NCI-H2227 (cell line): ENCODE data around the gene RESP18.
A peak's percentile ranks its signal among the peaks of the same experiment; 100 is the strongest.

ENCODE experiments used
- DNase-seq: peaks from one replicate; lab custom pipeline; 2025; ENCODE audit not compliant: unreplicated experiment; lab: John Stamatoyannopoulos, UW

RESP18 gene

DNA sequence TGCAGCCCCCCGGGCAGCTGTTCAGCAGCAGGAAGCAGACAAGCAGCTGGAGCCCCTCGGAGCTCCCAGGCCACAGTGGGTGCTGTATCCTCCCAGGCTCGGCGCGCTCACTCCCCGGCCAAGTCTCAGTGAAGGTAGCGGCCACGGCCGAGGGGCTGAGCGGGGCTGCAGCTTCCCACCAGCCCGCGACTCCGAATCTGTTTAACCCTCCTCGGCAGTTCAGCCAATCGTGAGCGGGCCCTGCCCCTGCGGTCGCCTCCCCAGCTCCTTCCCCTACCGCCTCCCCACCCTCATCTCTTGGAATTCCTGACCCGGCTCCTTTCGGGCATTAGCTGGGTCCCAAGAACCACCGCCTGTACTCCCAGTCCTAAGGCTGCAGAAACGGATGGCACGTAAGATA is at the start of gene RESP18:
Gene RESP18 (minus strand): TSS at position 203 of the 400 bp plus-strand sequence.
- DNase-seq = no peak

DNA sequence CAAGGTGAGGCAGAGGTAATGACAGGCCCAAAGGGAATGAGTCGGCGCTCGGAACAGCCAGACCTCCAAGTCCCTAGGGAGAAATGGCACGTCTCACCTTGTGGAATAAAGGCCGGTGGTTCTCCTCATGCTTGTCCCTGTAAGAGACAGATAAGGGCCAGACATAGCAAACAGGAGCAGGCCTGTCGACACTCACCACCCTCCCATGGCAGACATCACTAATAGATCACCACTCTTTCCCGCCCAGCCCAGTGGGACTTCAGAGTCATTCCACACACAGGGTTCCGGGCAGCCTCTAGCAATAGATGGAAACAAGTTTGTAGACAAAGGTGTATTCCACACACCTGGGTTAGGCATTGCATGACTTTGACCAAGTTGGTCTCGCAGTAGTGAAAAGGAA is 48.9 kb upstream of the RESP18 start:
- DNase-seq = no peak

DNA sequence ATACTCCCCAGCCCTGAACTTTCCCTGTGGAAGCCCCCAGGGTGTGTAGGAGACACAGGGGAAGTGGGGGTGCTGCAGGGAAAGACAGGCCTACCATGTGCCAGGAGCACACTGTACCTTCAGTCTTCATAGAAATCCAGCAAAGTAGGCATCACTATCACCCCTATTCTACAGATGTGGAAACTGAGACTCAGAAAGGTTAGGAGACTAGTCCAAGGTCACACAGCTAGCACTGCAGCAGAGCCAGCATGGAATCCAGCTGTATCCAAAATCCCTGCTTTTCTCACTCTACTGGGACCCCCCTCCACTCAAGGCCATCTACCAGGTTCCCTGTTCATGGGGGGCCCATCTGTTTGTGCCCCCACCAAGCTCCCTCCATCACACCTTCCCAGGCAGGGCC is 48.4 kb upstream of the RESP18 start:
- DNase-seq = no peak

DNA sequence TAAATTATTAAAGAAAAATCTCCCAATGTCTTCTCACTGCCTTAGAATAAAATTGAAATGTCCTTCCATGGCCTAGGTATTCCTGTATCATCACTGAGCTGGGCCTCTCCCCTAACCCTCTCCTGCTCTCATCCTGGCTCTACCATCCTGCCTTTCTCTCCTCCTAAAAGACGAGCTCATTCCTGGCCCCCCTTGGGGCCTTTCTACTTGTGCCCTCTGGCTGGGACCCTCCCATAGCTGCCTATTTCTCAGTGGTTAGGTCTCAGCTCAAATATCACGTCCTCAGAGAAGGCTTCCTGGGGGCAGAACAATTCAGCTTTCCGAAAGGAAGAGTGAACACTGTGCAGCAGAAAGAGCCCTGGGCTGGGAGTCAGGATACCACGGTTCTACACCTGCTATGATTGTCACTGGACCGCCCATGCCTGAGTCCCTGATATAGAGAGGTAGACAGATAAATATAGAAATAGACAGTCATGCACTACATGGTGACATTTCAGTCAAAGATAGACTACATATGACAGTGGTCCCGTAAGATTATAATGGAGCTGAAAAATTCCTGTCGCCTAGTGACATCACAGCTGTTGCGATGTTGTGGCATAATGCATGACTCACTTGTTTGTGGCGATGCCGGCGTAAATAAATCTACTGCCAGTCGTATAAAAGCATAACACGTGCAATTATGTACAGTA is 45.8 kb upstream of the RESP18 start:
- DNase-seq = no peak

DNA sequence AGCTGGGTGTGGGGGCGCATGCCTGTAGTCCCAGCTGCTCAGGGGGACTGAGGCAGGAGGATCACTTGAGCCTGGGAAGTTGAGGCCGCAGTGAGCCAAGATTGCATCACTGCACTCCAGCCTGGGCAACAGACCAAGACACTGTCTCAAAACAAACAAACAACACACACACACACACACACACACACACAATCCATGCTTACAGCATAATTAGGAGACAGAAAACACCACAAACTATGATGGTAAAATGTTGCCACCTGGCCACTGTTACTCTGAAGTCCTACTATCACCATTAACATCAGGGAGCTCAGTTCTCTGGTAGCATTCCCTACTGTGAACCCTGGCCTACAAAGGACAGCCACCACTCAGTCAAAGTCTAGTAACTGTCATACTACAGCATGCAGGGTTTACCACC is 36.9 kb upstream of the RESP18 start:
- DNase-seq = no peak

DNA sequence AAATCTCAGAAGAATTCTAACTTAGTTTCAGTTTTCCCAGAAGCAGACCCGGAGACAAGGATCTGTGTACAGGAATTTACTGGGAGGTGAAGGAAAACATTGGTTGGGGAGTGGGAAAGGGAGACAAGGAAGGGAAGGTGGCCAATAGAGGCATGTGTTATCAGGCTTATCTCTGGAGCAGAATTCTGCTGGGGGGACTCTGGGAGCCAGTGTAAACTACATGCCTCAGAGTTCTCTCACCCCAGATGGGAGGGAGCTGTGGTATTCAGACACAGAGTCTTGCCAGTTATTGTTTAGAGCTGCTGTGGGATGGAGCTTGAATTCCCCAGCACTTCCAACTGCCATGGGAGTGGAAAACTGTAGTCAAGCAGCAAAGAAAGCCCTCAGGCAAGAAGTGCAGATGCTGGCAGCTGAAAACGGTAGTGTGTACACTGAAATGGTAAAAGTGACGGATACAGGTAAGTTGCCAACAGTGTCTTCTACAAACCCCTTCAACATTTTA is 36.2 kb upstream of the RESP18 start:
- DNase-seq = no peak

DNA sequence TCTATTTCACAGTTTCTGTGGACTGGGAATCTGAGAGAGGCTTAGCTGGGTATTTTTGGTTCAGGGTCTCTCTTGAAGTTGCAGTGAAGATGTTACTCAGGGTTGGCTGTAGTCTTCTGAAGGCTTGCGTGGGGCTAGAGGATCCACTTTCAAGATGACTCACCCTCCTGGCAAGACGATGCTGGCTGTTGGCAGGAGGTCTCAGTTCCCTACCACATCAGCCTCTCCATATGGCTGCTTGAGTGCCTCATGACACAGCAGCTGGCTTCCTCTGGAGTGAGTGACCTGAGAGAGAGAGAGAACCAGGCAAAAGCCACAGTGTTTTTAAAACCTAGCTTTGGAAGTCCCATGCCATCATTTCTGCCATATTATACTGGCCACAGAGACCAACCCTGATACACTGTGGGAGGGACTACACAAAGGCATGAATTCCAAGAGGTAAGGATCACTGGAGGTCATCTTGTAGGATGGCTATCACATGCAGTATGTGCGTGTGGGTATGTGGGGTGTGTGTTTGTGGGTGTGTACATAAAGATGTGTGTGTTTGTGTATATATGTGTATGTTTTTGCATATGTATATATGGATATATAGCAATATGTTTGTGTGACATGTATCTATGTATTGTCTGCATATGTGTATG is 30.1 kb upstream of the RESP18 start:
- no peak for DNase-seq

DNA sequence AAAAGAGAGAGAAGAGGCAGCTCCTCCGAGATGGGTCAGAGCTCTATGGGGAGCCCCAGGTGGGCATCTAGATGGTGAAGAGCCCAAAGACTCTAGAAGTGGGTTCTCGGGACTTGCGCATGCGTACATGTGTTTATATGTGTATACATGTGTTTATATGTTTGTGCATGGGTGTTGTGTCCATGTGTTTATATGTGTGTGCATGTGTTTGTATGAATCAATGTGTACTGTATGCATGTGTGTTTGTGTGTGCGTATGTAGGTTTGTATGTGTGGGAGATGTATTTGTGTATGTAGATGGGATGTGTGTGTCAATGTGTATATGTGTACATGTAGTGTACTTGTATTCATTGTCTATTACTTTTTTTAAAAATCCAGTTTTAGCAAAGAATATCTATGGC is 29.5 kb upstream of the RESP18 start:
- DNase-seq = no peak

DNA sequence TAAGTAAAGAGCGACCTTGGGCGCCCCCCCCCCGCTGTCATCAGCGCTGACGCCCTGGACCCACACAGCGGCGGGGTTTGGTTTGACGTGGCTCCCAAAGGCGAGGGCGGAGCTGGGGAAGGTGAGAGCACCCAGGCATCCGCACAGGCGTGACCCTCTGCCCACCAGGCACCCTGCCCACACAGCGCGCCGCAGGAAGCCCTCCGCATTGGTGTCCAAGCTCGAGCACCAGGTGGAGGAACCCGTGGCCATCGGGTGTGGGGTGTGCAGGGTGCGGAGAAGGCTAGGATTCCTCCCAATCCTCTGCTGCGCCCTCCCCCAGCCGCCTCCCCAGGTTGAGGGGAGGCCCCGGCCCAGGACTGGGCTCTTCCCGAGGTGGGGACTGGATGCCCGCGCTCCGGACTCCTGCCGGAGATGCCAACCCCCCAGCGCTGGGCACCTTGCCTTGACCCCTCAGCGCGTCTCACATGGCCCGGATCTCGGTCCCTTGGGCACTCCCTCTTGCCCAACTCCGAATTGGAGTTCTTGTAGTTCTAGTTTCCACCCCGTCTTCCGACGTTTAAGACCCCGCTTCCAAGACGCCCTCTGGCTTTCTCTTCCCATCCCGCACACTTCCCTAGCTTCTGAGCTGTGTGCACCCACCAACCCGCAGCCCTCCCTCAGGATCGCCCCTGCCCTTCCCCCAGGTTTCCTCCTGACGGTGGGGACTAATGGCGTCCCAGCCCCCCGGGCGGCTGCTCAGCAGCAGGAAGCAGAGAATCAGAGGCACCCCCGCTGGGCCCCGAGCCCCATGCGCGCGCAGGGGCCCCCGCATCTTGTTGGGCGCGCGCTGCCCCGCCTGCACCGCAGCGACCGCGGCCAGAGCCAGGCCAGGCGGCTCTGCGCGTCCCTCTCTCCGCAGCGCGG is 25.9 kb upstream of the RESP18 start:
- DNase-seq = peak; percentile 19

DNA sequence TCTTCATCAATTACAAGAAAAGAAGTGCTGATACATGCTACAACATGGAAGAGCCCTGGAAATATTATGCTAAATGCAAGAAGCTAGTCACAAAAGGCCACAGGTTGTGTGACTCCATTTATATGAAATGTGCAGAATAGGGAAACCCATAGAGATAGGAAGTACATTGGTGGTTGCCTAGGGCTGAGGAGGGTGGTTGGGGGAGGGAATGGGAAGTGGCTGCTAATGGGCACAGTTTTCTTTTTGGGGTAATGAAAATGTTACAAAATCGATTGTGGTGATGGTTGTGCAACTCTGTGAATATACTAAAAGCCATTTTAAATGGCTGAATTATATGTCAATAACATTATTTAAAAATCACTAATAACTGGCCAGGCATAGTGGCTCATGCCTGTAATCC is 24.3 kb upstream of the RESP18 start:
- no peak for DNase-seq

DNA sequence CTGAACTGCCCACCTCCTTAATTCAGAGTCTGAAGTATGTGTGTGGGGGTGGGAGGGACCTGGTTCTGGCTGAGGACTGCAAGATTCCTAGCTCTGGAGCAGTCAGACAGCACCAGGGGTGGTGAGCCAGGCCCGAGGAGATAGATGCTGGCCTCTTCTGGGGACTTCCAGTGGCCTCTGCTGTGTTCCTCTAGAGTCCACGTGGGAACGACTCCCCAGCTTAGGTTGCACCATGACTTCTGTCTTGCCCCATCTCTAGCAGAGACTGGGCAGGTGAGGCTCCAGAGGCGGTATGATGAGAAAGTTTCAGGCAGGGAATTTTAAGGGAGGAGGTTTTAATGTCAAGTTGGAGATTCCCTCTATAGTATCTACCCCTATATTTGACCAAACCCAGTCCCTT is 22.0 kb upstream of the RESP18 start:
- DNase-seq = no peak

DNA sequence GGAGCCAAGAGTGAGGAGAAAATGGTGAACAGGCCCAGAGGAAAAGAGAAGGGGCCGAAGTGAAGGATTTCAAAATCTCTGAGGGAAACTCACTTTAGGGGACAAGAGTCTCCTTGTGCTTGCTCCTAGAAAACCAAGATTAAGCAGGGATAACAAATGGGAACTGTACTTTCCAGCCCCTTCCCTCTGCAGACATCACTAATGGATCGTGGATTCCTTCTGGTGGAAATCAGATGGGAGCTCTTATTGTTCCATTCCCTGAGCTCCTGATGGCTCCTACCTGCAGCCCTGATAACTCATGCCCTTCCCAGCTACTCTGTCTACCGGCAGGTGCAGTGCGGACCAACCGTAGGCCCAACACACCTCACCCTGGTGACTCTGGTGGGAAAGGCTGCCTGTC is 20.6 kb upstream of the RESP18 start:
- DNase-seq = no peak

DNA sequence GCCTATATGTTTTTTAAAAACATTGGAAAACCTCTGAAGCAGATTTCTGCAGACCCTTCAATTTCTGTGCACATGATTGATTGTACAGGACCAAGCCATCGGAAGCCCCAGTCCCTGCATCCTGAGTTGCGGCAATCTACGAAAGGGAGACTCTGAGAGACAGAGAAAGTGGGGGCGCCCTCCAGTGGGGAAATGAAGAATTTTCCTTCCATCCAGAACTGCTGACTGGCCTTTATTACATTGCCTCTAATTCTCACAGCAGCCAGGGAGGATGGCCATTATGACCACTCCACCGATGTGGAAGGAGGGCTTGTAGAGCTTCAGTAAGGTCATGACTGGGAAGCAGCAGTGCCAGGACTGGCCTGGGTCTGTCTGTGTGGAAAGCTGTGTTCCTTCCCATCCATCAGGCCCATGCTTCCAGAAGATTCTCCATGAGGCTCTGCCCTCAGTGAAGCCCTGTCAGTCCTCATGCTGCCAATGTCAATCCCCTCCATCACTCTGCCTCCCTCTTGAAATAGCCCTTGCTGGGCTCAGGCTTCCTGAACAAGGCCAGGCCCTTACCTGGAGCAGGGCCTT is 20.0 kb upstream of the RESP18 start:
- peak; percentile 87 for DNase-seq

DNA sequence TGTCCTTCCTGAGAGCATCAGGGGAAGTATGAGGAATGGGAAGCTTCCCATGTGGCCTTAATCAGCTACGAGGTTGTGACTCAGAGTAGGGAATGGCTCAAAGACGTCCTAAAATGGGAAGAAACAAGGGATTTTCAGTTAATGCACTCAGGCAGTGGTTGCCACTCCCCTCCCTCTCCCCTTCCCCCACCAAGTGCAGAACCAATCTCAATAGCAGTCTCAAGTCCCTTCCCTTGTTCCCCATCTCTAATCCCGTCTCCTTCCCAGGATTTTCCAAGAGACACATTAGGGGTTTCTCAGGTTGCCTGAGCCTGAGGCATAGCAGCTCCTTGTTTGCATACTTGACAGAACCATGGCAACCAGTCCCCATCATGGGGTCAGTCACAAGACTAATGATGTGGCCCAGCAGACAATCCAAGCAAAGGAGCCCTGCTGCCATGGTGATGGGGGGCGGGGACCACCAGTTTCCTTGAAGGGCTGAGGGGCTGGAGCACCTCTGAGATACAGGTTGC is 18.2 kb upstream of the RESP18 start:
- DNase-seq = peak; percentile 71

DNA sequence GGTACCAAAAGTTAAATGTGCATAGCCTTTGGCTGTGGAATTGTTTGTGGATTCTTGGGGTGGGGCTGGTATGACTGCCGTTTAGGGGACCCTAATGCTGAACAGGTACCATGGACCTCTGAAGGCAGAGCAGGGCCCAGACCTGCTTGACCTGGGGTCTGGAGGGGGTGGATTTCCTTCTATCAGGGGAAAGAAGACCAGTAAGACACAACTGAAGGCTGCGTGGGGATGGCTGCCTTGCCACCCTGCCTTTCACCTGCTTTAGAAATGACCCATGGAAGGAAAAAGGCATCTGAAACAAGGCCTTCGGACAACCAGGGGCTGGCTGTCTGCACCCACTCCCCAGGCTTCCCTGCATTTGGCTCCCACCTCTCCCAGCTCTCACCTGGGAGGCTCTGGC is 17.7 kb upstream of the RESP18 start:
- no peak for DNase-seq

DNA sequence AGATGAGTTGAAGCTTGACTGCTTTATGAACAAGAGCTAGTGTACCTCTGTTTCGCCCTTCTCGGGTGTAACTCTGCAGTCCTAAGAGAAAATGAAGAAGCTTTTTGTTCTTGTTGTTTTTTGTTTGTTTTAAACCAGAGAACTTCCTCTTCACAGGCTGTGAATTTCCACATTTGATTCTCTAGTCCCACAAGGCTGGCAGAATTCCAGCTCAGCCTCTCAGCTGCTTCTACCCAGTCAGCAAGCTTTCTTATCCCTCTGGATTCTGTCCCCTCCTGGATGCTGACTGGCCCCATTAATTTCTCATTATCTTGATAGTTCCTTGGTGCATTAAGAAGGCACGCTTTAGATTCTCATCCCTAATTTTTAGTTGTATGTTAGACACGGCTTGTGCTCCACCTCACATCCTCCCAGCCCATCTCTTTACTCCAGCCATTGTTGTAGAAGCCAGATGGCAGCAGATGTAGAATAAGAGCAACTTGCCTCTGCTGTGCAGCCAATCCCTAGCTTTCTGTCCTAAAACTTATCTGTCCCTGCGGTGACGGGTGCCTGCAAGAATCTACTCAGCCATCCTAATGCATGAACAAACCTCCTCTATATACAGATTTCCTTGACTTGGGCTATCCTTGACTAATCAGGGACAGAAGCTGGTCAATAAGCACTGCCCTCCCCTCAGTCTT is 12.3 kb upstream of the RESP18 start:
- DNase-seq = peak; percentile 59

DNA sequence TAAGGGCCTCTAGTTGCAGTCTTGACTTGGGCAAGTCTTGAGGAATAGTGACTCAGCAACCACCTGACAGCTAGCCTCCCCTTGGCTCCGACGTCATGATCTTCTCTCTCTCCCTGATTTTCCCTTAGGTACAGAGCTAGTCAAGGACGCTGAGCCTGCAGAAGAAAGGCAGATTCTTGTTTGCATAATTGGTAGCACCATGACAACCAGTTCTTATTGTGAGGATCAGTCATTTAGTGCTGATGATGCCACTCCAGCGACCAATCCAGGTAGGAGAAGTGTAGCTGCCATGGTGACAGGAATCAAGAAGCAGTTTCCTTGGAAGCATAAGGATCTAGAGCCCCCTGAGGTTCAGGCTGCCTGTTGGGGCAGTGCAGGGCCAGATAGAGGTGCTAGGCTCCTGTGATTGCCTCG is 2.8 kb upstream of the RESP18 start:
- peak; percentile 89 for DNase-seq

DNA sequence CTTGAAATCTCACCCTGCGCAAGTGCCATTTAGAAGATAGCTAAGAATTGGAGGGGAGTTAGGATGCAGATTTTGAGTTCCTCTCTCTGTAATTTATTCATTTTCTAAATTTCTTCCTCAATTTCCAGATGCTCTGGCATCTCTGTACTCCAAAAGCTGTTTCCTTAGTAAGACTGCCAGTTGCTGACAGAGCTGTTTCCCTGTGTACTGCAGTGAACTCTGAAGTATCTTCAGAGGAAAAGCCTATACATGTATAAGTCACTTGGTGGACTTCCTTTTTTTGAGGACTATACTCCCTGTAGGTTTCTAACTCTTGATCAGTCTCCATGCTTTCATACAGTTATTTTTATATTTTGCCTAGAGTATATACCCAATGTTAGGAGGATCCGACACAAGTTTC is 1.5 kb upstream of the RESP18 start:
- DNase-seq = no peak

DNA sequence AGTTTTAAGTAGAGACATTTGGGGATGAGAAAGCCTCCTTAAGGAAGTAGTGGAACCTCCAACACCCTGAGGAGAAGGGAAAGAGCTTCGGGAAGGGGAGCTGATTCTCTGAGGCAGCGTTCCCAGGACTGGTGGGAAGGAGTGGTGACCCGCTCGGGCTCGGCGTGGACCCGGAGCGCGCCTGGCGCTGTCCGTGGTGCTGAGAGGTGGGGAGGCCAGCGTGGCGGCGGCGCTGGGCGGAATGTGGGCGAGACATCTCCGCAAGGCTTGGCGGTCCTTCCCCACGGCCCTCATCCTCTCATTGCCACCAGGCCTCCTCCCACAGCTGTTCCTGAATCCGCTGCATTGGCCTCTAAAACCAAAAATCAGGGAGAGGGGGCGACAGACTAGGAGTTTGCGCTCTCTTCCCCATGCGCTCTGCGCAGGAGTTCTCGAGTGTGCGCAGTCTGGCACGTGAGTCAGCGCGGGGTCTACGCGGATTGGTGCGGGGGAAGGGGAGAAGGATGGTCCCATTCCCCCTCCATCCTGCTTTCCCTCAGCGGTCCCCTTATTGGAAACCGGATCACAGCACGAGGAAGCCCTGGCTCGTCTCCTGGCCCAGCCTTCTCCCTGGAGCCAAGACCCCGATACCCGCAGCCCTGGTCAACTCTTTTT is 857 bp downstream of the RESP18 start:
- DNase-seq = no peak

DNA sequence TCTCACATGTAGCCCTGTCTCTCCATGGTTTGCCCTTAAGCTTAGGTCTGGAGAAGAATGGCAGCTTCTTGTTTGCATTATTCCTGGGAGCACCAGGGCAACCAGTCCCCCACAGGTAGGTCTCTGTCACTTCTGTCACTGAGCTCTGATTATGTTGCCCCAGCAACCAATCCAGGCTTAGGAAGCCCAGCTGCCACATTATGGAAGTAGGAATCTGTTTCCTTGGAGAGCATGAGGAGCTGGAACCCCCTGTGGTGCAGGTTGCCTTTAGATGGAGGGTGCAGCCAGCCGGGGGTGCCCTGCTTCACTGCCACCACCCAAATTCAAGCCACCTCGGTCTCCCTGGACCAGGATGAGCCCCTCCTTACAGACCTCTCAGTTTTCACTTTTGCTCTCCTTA is 4.8 kb downstream of the RESP18 start:
- peak; percentile 12 for DNase-seq
